B cell (primary cell): ENCODE measurements around the gene PFKP. TPM values are rescaled to one million over a fixed set of nuclear protein-coding genes. Genes with fewer than 3 reads are reported as not detected.

Source experiments
- ATAC-seq: fragments of 200-7000 bp; cut with Tn5 transposase; one replicate; pipeline ENCODE4 v1.10.0; 2021; ENCODE audit warnings: low read depth, mild to moderate bottlenecking, moderate number of reproducible peaks, moderate library complexity
- CTCF ChIA-PET: fragments of 350-600 bp; sonication (Branson Sonifier 250); formaldehyde crosslinking; loops from one replicate; lab custom pipeline; 2021; ENCODE audit warnings: antibody characterized with exemption, inconsistent platforms; lab: Charles Lee
- POLR2A ChIA-PET: fragments of 350-600 bp; sonication (Branson Sonifier 250); formaldehyde crosslinking; loops from one replicate; lab custom pipeline; 2021; ENCODE audit warnings: antibody characterized with exemption; lab: Charles Lee
- DNase-seq: peaks from one replicate; pipeline ENCODE4 v3.0.0; 2013
- H2AFZ ChIP-seq: 2 replicates; pipeline ENCODE4 v1.6.1; 2012; ENCODE audit warnings: mild to moderate bottlenecking, low read depth, low read length; ENCODE audit not compliant: insufficient read depth, poor library complexity, severe bottlenecking
- H3K27ac ChIP-seq, 2 donors: 1 replicate in 1 of 2; 2 replicates in 1 of 2; pipeline ENCODE4 v1.5.1; 2012 to 2013; ENCODE audit warnings: low read length in 2 of 2, mild to moderate bottlenecking in 2 of 2, moderate library complexity in 1 of 2
- H3K27me3 ChIP-seq, 4 experiments: fragments of 200-600 bp in 1 of 4; sonication (generic) in 1 of 4; replicated peaks in 1 of 4; 1 replicate in 2 of 4; 2 replicates in 2 of 4; pipeline versions ENCODE4 v1.6.1 to v1.7.0; 2013 to 2016; ENCODE audit warnings: low read length in 3 of 4, mild to moderate bottlenecking in 2 of 4, mixed read lengths in 1 of 4, moderate library complexity in 1 of 4; ENCODE audit not compliant: insufficient read depth in 4 of 4, control insufficient read depth in 3 of 4; ENCODE audit errors: control extremely low read depth in 1 of 4
- H3K36me3 ChIP-seq, 2 experiments: replicated peaks in 1 of 2; 1 replicate in 1 of 2; 2 replicates in 1 of 2; pipeline versions ENCODE4 v1.6.1 to v1.7.1; 2013; ENCODE audit warnings: low read length in 1 of 2; ENCODE audit not compliant: insufficient read depth in 2 of 2, control insufficient read depth in 1 of 2; ENCODE audit errors: control extremely low read depth in 1 of 2, extremely low read depth in 1 of 2
- H3K4me1 ChIP-seq, 2 donors: fragments of 200-600 bp in 1 of 2; sonication (generic) in 1 of 2; 1 replicate in 1 of 2; 2 replicates in 1 of 2; pipeline versions ENCODE4 v1.5.1 to v1.6.1; 2013 to 2017; ENCODE audit warnings: low read length in 2 of 2; ENCODE audit not compliant: control insufficient read depth in 2 of 2, insufficient read depth in 2 of 2
- H3K4me2 ChIP-seq: replicated peaks from 2 replicates; pipeline ENCODE3; 2012; ENCODE audit warnings: mild to moderate bottlenecking, low read depth, low read length; ENCODE audit not compliant: poor library complexity, severe bottlenecking
- H3K4me3 ChIP-seq, 5 experiments: fragments of 200-600 bp in 1 of 5; sonication (generic) in 1 of 5; 1 replicate in 3 of 5; 2 replicates in 2 of 5; pipeline versions ENCODE4 v1.5.1 to v1.7.0; 2011 to 2016; ENCODE audit warnings: low read length in 4 of 5, mild to moderate bottlenecking in 4 of 5, low read depth in 2 of 5, control low read depth in 1 of 5, moderate library complexity in 1 of 5; ENCODE audit not compliant: insufficient read depth in 1 of 5; ENCODE audit errors: control extremely low read depth in 1 of 5, extremely low read depth in 1 of 5
- H3K79me2 ChIP-seq: fragments of 200-600 bp; sonication (generic); one replicate; pipeline ENCODE4 v1.6.0; 2016; ENCODE audit warnings: low read length; ENCODE audit not compliant: control insufficient read depth, insufficient read depth
- H3K9ac ChIP-seq: fragments of 200-600 bp; sonication (generic); 2 replicates; pipeline ENCODE4 v1.6.1; 2017; ENCODE audit warnings: mild to moderate bottlenecking, low read length, moderate library complexity
- H3K9me3 ChIP-seq, 3 donors: one replicate each; pipeline versions ENCODE4 v1.6.1 to v1.7.1; 2013; ENCODE audit warnings: low read length in 2 of 3; ENCODE audit not compliant: control insufficient read depth in 2 of 3, insufficient read depth in 1 of 3; ENCODE audit errors: control extremely low read depth in 1 of 3
- H4K20me1 ChIP-seq: 2 replicates; pipeline ENCODE4 v1.6.0; 2012; ENCODE audit warnings: mild to moderate bottlenecking, low read length; ENCODE audit not compliant: insufficient read depth, control insufficient read depth, poor library complexity, severe bottlenecking
- H3K27ac Mint-ChIP-seq: one replicate; pipeline ENCODE4 v1.8.0; 2021; ENCODE audit warnings: mixed read lengths
- H3K27me3 Mint-ChIP-seq: one replicate; pipeline ENCODE4 v1.8.0; 2021; ENCODE audit warnings: mixed read lengths
- H3K4me1 Mint-ChIP-seq: one replicate; pipeline ENCODE4 v1.8.0; 2021; ENCODE audit warnings: mixed read lengths
- H3K4me3 Mint-ChIP-seq: one replicate; pipeline ENCODE4 v1.8.0; 2021; ENCODE audit warnings: mixed read lengths
- H3K9me3 Mint-ChIP-seq: one replicate; pipeline ENCODE4 v1.8.0; 2022; ENCODE audit warnings: mixed read lengths; ENCODE audit not compliant: insufficient read depth
- CTCF ChIP-seq: fragments of 200-600 bp; IDR thresholded peaks from one replicate; pipeline ENCODE4 v1.8.0; 2022; ENCODE audit warnings: antibody characterized with exemption, mild to moderate bottlenecking
- EZH2 ChIP-seq: IDR thresholded peaks from 2 replicates; pipeline ENCODE4 v1.6.1; 2012; ENCODE audit warnings: borderline replicate concordance, low read depth, mild to moderate bottlenecking, moderate library complexity, low read length; ENCODE audit not compliant: insufficient read depth, poor library complexity, severe bottlenecking
- WGBS: methylation state at CpG from one replicate; pipeline ENCODE4 v1.1.5; 2013; ENCODE audit warnings: missing lambda C conversion rate; ENCODE audit not compliant: insufficient coverage; 5-methylcytosine and 5-hydroxymethylcytosine counted together
- intact Hi-C: fragments of 100-400 bp; cut with micrococcal nuclease; formaldehyde crosslinking; loops from one replicate; pipeline ENCODE4 v1.10.0; 2022
- polyA plus RNA-seq: library from polyadenylated mRNA; depleted of rRNA; stranded (reverse); fragments of >200 nt; gene quantifications from 2 replicates; pipeline ENCODE4 v1.2.3, GENCODE V29; 2012
- total RNA-seq, 2 donors: library from RNA; stranded (reverse); fragments of 120-200 nt in 1 of 2; gene quantifications; 1 replicate in 1 of 2; 2 replicates in 1 of 2; pipeline versions ENCODE4 v1.2.3 to v1.2.4, GENCODE V29; 2013 to 2022

The PFKP gene
- total and polyA plus RNA-seq, 2 donors (not counting 1 experiment from before 2014, with no cell fraction given) = 41.4 to 54.3 TPM

- Histone ChIP-seq H4K20me1 (peaks cover 9% of the 10 kb centered on the region), H3K79me2 (peaks cover 34% of the 10 kb centered on the region)
- H3K4me1 Mint-ChIP-seq = peaks cover 19% of the 10 kb centered on the region
Observed at GRCh38 chr10:3097160-3097559, 29.8 kb downstream of the PFKP start.

GRCh38 chr10:3098689-3099088 is 31.3 kb downstream of the PFKP start:
- peaks cover 0 to 3% (median 0%) of the 10 kb centered on the region in 3 donors for H3K9me3 ChIP-seq
- H3K79me2 ChIP-seq = peaks cover 25% of the 10 kb centered on the region
- no peaks in the 10 kb centered on the region for H3K27me3 ChIP-seq
- Mint-ChIP-seq H3K4me3 (no peak overlapping the region), H3K27ac (no peak overlapping the region), H3K27me3 (no peaks in the 10 kb centered on the region), H3K4me1 (peaks cover 13% of the 10 kb centered on the region), H3K9me3 (no peaks in the 10 kb centered on the region)
- no peaks in the 10 kb centered on the region for H4K20me1 ChIP-seq
- no peak overlapping the region for H3K4me2 ChIP-seq
- TF ChIP-seq CTCF (no peak), EZH2 (no peak)
- CTCF ChIA-PET = no interaction called here
- peaks cover 0 to 36% of the 10 kb centered on the region in 2 experiments for H3K36me3 ChIP-seq
- WGBS = 92% methylated on average over 10 of the region's 11 CpGs
- ATAC-seq (no peak), DNase-seq (no peak)
- H3K9ac ChIP-seq = no peak overlapping the region
- POLR2A ChIA-PET = no interaction called here
- no peak overlapping the region for H3K27ac ChIP-seq
- no peak overlapping the region for H3K4me3 ChIP-seq
- H3K4me1 ChIP-seq = peaks cover 0 to 4% of the 10 kb centered on the region in 2 donors
- H2AFZ ChIP-seq = no peak overlapping the region
- intact Hi-C loops = no loop called here

More at GRCh38 chr10:3097160-3097559, 29.8 kb downstream of the PFKP start:
- intact Hi-C loops = no loop called here
- Histone ChIP-seq H3K9ac (no peak overlapping the region), H2AFZ (no peak overlapping the region), H3K4me1 (peaks cover 0 to 4% of the 10 kb centered on the region in 2 donors), H3K36me3 (peaks cover 0 to 26% of the 10 kb centered on the region in 2 experiments), H3K27me3 (no peaks in the 10 kb centered on the region), H3K27ac (no peak overlapping the region), H3K4me2 (no peak overlapping the region), H3K9me3 (peaks cover 0 to 3% (median 0%) of the 10 kb centered on the region in 3 donors), H3K4me3 (no peak overlapping the region)
- TF ChIP-seq CTCF = no peak
- TF ChIP-seq EZH2 = no peak
- Mint-ChIP-seq H3K9me3 (no peaks in the 10 kb centered on the region), H3K27ac (no peak overlapping the region), H3K4me3 (no peak overlapping the region), H3K27me3 (no peaks in the 10 kb centered on the region)
- 100% methylated on average over 4 of the region's 9 CpGs for WGBS
- ChIA-PET POLR2A (no interaction called here), CTCF (no interaction called here)
- ATAC-seq (no peak), DNase-seq (no peak)
